GM23248 (cell line): Measurements from ENCODE around the gene SIX2. TPM values are rescaled to one million over a fixed set of nuclear protein-coding genes. Genes with fewer than 3 reads are reported as not detected.

Experiments used
- DNase-seq: peaks from one replicate; pipeline ENCODE4 v3.0.0-alpha.2; 2015
- H2AFZ ChIP-seq: fragments of 200-600 bp; sonication (generic); 2 replicates; pipeline ENCODE4 v1.6.1; 2016; ENCODE audit warnings: antibody characterized with exemption
- H3F3A ChIP-seq: fragments of 200-600 bp; sonication (generic); 2 replicates; pipeline ENCODE4 v1.6.1; 2016; ENCODE audit warnings: mild to moderate bottlenecking, antibody characterized with exemption, mixed run types; ENCODE audit not compliant: insufficient read depth
- H3K27ac ChIP-seq: fragments of 200-600 bp; sonication (generic); 2 replicates; pipeline ENCODE4 v1.5.1; 2016; ENCODE audit warnings: mild to moderate bottlenecking
- H3K27me3 ChIP-seq: fragments of 200-600 bp; sonication (generic); replicated peaks from 2 replicates; pipeline ENCODE4 v1.6.1; 2016; ENCODE audit warnings: mild to moderate bottlenecking; ENCODE audit not compliant: insufficient read depth
- H3K36me3 ChIP-seq: fragments of 200-600 bp; sonication (generic); 2 replicates; pipeline ENCODE4 v1.6.1; 2016; ENCODE audit warnings: low read depth, mild to moderate bottlenecking
- H3K4me1 ChIP-seq: fragments of 200-600 bp; sonication (generic); 2 replicates; pipeline ENCODE4 v1.6.1; 2016; ENCODE audit warnings: mild to moderate bottlenecking; ENCODE audit not compliant: insufficient read depth
- H3K4me2 ChIP-seq: fragments of 200-600 bp; sonication (generic); one replicate; pipeline ENCODE4 v1.6.1; 2016; ENCODE audit warnings: mild to moderate bottlenecking; ENCODE audit not compliant: unreplicated experiment
- H3K4me3 ChIP-seq: fragments of 200-600 bp; sonication (generic); 2 replicates; pipeline ENCODE4 v1.5.1; 2016; ENCODE audit warnings: mild to moderate bottlenecking
- H3K79me2 ChIP-seq: fragments of 200-600 bp; sonication (generic); 2 replicates; pipeline ENCODE4 v1.6.1; 2016; ENCODE audit warnings: mild to moderate bottlenecking; ENCODE audit not compliant: insufficient read depth
- H3K9ac ChIP-seq: fragments of 200-600 bp; sonication (generic); 2 replicates; pipeline ENCODE4 v1.6.1; 2016; ENCODE audit warnings: mild to moderate bottlenecking
- H3K9me2 ChIP-seq: fragments of 200-600 bp; sonication (generic); 2 replicates; pipeline ENCODE4 v1.6.1; 2016; ENCODE audit warnings: mixed run types, mild to moderate bottlenecking, moderate library complexity; ENCODE audit not compliant: insufficient read depth
- H3K9me3 ChIP-seq: fragments of 200-600 bp; sonication (generic); one replicate; pipeline ENCODE4 v1.6.1; 2017; ENCODE audit warnings: low read depth
- H4K20me1 ChIP-seq: fragments of 200-600 bp; sonication (generic); 2 replicates; pipeline ENCODE4 v1.6.0; 2016; ENCODE audit not compliant: insufficient read depth
- EZH2 ChIP-seq: fragments of 200-600 bp; sonication (generic); IDR thresholded peaks from 2 replicates; pipeline ENCODE4 v1.6.1; 2018; ENCODE audit warnings: antibody characterized with exemption, mild to moderate bottlenecking; ENCODE audit not compliant: insufficient read depth, poor library complexity, severe bottlenecking
- EZH2phosphoT487 ChIP-seq: fragments of 200-600 bp; sonication (generic); IDR thresholded peaks from 2 replicates; pipeline ENCODE4 v1.6.1; 2018; ENCODE audit warnings: antibody characterized with exemption, moderate library complexity, mild to moderate bottlenecking, low read depth; ENCODE audit not compliant: insufficient read depth
- WGBS, 2 experiments: methylation state at CpG; one replicate each; pipeline ENCODE4 v1.1.6; 2015 to 2017; ENCODE audit warnings: low lambda C conversion rate in 2 of 2, low coverage in 1 of 2; ENCODE audit errors: missing lambda C conversion rate in 2 of 2; 5-methylcytosine and 5-hydroxymethylcytosine counted together
- in situ Hi-C: fragments of 300-500 bp; cut with MboI; formaldehyde crosslinking; loops from 2 replicates; pipeline ENCODE4 v1.15.0; 2020
- polyA plus RNA-seq: library from polyadenylated mRNA; unstranded; fragments of >200 nt; fragmentation: Nextera tagmentation; extraction: Ambion mirVana; gene quantifications from 2 replicates; pipeline ENCODE4 v1.2.1, GENCODE V29; 2016
- total RNA-seq: library from RNA; depleted of rRNA; stranded (reverse); fragments of >200 nt; shearing (Covaris generic); gene quantifications from 2 replicates; pipeline ENCODE4 v1.2.3, GENCODE V29; 2014; rRNA removed

Gene SIX2
- total and polyA plus RNA-seq, 2 experiments from 2014 or later, result 0.19 TPM; not detected in 1

DNA sequence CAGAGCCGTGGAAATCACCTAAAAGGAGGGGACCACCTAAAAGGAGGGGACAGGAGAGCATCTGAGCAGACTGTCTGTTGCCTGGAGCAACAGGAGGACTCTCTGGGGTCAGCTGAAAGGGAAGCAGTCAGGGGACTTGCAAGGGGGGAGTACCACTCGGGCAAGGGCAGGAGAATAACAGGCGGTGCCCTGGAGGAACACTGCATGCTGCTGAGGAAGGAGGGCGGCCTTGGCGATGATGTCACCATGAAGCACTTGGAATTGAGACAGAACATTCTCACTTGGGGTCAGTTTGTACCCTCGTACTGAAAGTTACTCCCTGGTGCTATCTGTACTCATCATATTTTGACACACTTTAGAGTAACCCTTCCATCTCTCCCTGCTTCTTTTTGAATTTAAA lies 49.4 kb downstream of the SIX2 start:
- Histone ChIP-seq H3K27ac (no peak overlapping the region), H4K20me1 (no peaks in the 10 kb centered on the region), H2AFZ (no peak overlapping the region), H3K4me3 (no peak overlapping the region), H3K9me2 (no peaks in the 10 kb centered on the region), H3K4me2 (no peak overlapping the region), H3K9ac (no peak overlapping the region), H3K36me3 (no peaks in the 10 kb centered on the region), H3K27me3 (peaks cover 7% of the 10 kb centered on the region; the same call in 1 of the 2 replicates), H3K9me3 (no peaks in the 10 kb centered on the region), H3K4me1 (peaks cover 23% of the 10 kb centered on the region), H3K79me2 (no peaks in the 10 kb centered on the region), H3F3A (peaks cover 6% of the 10 kb centered on the region)
- WGBS, 2 experiments, result 20 to 27% methylated on average over 6 of the region's 6 CpGs
- peak; percentile 50 for DNase-seq
- in situ Hi-C loops, result loop anchor here (10.0 to 25.0 kb wide), 2 partner anchors 485 to 923 kb away; no protein-coding TSS in a partner anchor
- TF ChIP-seq EZH2phosphoT487, result no peak
- no peak for TF ChIP-seq EZH2

GRCh38 chr2:44957656-44958327 lies 51.5 kb downstream of the SIX2 start:
- no peak overlapping the region for H3K4me2 ChIP-seq
- H3F3A ChIP-seq, result peaks cover 6% of the 10 kb centered on the region
- in situ Hi-C loops, result loop anchor here (10.0 to 25.0 kb wide), 2 partner anchors 483 to 920 kb away; no protein-coding TSS in a partner anchor
- H3K9me2 ChIP-seq, result no peaks in the 10 kb centered on the region
- H2AFZ ChIP-seq, result no peak overlapping the region
- H3K4me1 ChIP-seq, result peaks cover 20% of the 10 kb centered on the region
- no peaks in the 10 kb centered on the region for H3K79me2 ChIP-seq
- H3K9ac ChIP-seq, result no peak overlapping the region
- no peak overlapping the region for H3K27ac ChIP-seq
- TF ChIP-seq EZH2phosphoT487, result no peak
- no peak for TF ChIP-seq EZH2
- WGBS, 2 experiments, result 68 to 69% methylated on average over 6 of the region's 6 CpGs
- H3K4me3 ChIP-seq, result no peak overlapping the region
- no peaks in the 10 kb centered on the region for H4K20me1 ChIP-seq
- peak; percentile 44 for DNase-seq
- H3K27me3 ChIP-seq, result peaks cover 26% of the 10 kb centered on the region
- no peaks in the 10 kb centered on the region for H3K36me3 ChIP-seq
- H3K9me3 ChIP-seq, result no peaks in the 10 kb centered on the region

- DNase-seq, result no peak
- Histone ChIP-seq H3K9me2 (no peaks in the 10 kb centered on the region), H3F3A (peaks cover 6% of the 10 kb centered on the region), H3K4me2 (no peak overlapping the region), H3K79me2 (no peaks in the 10 kb centered on the region), H3K4me1 (peaks cover 20% of the 10 kb centered on the region), H3K9ac (no peak overlapping the region), H3K27me3 (peaks cover 33% of the 10 kb centered on the region), H3K36me3 (no peaks in the 10 kb centered on the region), H4K20me1 (no peaks in the 10 kb centered on the region), H2AFZ (no peak overlapping the region), H3K9me3 (no peaks in the 10 kb centered on the region), H3K4me3 (no peak overlapping the region), H3K27ac (no peak overlapping the region)
- in situ Hi-C loops, result loop anchor here (10.0 to 25.0 kb wide), 2 partner anchors 482 to 920 kb away; no protein-coding TSS in a partner anchor
- TF ChIP-seq EZH2 (no peak), EZH2phosphoT487 (no peak)
- 51 to 52% methylated on average over 1 of the region's 1 CpG for WGBS, 2 experiments
Observed at GRCh38 chr2:44956843-44957242, 52.4 kb downstream of the SIX2 start.

- Histone ChIP-seq H3K9me2 (no peaks in the 10 kb centered on the region), H3K27ac (no peak overlapping the region), H3K9ac (no peak overlapping the region), H2AFZ (0 out of 2 replicates have a peak overlapping the region, but pooled peaks have one; percentile 11), H3K4me2 (peak overlapping the region; percentile 75), H3K27me3 (peaks cover 42% of the 10 kb centered on the region), H3F3A (peaks cover 6% of the 10 kb centered on the region), H3K9me3 (no peaks in the 10 kb centered on the region), H3K4me1 (peaks cover 20% of the 10 kb centered on the region), H3K4me3 (peak overlapping the region; percentile 57), H3K36me3 (no peaks in the 10 kb centered on the region), H4K20me1 (no peaks in the 10 kb centered on the region), H3K79me2 (no peaks in the 10 kb centered on the region)
- TF ChIP-seq EZH2 (no peak), EZH2phosphoT487 (no peak)
- 15 to 16% methylated on average over 38 of the region's 38 CpGs for WGBS, 2 experiments
- peak; percentile 87 for DNase-seq
- in situ Hi-C loops, result loop anchor here (10.0 to 25.0 kb wide), 2 partner anchors 481 to 918 kb away; no protein-coding TSS in a partner anchor
Observed at GRCh38 chr2:44955593-44956392, 53.5 kb downstream of the SIX2 start.

Other genes starting within 250 kb of the SIX2 start
- gene SIX3, start 67.8 kb downstream of the SIX2 start, total RNA-seq, result not detected in 2 replicates
- not detected in 2 replicates for gene SIX3, start 67.8 kb downstream of the SIX2 start, polyA plus RNA-seq